HL-60/S4 treated with phorbol 12-myristate 13-acetate at 8.2 ng/mL for 4 days and 3 days (cell line): ENCODE measurements around the gene FLVCR1.
"Not testable (repeated sequence)": the region's sequence is repeated elsewhere in the genome, so short reads cannot be mapped to it uniquely, and the experiment has no call there.

Source experiments
- in situ Hi-C: fragments of 300-500 bp; cut with MboI; formaldehyde crosslinking; loops from 2 replicates; pipeline ENCODE4 v1.15.0; 2022; ENCODE audit warnings: low sequenced_read_pairs

The FLVCR1 gene

DNA sequence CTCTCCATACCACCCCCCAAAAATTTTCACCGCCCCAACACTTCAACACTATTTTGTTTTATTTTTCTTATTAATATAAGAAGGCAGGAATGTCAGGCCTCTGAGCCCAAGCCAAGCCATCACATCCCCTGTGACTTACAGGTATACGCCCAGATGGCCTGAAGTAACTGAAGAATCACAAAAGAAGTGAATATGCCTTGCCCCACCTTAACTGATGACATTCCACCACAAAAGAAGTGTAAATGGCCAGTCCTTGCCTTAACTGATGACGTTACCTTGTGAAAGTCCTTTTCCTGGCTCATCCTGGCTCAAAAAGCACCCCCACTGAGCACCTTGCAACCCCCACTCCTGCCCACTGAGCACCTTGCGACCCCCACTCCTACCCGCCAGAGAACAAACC, 56.0 kb downstream of the FLVCR1 start:
- in situ Hi-C loops, result not testable (repeated sequence)

DNA sequence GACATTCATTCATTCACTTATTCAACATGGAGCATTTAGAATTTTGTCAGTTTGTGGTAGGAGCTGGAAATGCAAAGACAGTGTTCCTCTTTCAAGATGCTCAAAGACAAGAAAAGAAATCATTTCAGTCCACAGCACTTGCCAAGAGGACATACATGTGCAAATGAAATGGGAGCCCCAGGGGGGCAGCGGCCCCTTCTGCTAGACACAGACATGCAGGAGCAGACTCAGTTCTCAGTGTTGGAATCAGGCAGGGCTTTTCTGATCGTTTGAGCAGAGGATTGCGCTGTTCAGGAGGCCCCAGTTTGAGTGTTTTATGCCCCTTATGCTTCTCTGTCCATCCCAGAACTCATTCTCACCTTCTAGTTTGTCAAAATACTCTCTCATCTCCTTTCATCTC, 56.7 kb downstream of the FLVCR1 start:
- in situ Hi-C loops, result no loop called here

DNA sequence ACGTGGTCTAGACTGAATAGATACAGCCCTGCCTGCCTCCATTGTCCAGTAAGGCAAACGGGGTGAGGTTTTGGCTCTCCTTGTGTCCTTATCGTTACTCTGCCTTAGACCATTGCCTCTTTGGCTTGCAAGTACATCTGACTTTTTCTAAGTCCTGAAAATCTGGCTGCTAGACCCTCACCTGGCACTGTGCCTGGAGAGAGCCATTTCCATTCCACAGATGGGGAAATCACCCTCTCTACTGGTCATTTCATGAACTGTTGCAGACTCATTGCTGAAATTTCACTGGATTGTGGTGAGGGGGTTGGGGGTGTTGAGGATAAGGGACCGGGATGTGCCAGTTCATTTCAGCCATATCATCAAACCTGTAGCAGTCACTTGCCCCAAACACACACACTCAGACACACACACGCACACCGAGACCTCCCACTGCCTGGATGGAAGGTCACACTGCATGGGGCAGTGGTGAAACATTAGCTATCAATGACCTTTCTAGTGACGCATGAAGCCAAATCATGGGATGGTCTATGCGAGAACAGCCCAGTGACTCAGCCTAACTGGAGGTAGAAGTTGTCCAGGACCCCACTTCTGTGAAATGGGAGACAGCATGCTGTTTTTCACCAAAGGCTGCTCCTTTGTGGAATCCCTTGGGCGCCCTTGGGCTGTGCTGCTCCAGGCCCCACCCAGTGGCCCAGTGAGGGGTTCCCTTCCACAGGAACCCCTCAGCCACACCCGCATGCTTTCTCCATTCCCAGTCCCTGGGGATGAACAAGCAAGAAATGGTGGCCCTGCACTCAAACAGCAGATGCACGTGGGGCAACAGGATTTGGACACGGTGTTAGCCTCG, 57.4 kb downstream of the FLVCR1 start:
- in situ Hi-C loops, result no loop called here

DNA sequence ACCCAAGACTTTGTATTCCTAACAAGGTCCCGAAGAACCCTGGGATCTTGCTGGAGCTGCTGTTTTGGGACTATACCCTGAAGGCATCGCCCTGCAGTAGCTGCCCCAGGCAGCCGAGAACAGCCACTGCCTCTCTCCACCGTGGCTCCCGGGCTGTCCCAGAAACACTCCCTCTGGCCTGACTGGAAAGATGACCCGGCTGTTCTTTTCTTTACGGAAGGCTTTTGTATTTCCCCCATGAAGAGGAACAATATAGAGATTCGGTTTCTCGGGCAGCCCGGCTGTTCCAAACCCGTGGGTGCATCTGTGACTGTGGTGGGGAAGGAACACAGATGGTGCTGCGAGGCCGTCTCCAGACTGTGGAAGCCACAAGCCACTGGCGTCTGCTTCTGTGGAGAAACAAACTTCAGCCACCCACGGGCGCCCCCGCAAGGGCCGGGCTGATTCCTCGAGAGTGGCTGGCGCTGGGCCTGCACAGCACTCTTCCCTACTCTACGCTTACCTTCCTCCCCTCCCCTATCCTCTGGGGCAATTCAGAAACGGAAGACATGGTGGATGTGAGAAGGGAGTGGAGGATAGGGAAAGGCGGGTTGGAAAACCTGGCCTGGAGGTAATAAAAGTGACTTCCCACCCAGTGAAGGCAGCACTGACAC, 58.5 kb downstream of the FLVCR1 start:
- in situ Hi-C loops, result no loop called here

- in situ Hi-C loops, result no loop called here
Measured at GRCh38 chr1:212917134-212917485, 59.0 kb downstream of the FLVCR1 start.

DNA sequence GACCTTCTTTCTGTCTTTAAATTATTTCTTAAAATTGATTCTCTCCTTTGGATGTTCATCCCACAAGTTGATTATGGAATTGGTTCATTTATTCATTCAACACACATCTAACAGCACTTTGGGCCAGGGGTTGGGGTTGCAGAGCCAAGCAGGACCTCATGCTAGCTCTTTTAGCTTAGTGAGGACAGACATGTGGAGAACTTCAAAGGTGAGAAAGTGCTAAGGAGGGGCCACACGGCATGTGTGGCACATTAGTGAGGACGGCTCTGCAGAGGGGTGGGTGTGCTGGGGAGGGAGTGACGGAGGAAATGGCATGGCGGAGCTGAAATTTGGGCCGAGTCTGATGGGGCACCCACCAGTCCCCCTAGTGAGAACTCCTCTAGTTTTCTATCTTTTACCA, 59.8 kb downstream of the FLVCR1 start:
- in situ Hi-C loops, result no loop called here

GRCh38 chr1:212918824-212919223, 60.7 kb downstream of the FLVCR1 start:
- in situ Hi-C loops, result no loop called here

- in situ Hi-C loops, result no loop called here
Measured at GRCh38 chr1:212920246-212920645, 62.2 kb downstream of the FLVCR1 start.

DNA sequence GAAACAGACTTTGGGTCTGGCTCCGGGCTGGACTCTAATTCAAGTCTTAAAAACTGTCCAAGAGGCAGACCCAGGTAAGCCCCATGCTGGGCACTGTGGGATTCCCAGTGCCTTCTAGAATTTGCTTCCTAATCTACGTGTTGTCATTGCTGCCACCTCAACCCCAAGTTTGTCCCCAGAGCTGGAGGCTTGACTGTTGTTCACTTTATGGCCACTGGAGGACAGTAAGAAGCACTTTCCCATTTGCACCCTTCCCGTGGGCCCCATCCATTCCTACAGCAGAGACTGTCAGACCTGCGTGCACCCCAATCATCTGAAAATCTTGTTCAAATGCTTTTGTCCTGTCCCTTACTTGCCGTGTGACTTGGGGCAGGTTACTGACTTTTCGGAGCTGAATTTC, 62.8 kb downstream of the FLVCR1 start:
- in situ Hi-C loops, result no loop called here

- in situ Hi-C loops, result no loop called here
Measured at GRCh38 chr1:212922016-212922415, 63.9 kb downstream of the FLVCR1 start.

- in situ Hi-C loops, result no loop called here
Measured at GRCh38 chr1:212926372-212926771, 68.3 kb downstream of the FLVCR1 start.

DNA sequence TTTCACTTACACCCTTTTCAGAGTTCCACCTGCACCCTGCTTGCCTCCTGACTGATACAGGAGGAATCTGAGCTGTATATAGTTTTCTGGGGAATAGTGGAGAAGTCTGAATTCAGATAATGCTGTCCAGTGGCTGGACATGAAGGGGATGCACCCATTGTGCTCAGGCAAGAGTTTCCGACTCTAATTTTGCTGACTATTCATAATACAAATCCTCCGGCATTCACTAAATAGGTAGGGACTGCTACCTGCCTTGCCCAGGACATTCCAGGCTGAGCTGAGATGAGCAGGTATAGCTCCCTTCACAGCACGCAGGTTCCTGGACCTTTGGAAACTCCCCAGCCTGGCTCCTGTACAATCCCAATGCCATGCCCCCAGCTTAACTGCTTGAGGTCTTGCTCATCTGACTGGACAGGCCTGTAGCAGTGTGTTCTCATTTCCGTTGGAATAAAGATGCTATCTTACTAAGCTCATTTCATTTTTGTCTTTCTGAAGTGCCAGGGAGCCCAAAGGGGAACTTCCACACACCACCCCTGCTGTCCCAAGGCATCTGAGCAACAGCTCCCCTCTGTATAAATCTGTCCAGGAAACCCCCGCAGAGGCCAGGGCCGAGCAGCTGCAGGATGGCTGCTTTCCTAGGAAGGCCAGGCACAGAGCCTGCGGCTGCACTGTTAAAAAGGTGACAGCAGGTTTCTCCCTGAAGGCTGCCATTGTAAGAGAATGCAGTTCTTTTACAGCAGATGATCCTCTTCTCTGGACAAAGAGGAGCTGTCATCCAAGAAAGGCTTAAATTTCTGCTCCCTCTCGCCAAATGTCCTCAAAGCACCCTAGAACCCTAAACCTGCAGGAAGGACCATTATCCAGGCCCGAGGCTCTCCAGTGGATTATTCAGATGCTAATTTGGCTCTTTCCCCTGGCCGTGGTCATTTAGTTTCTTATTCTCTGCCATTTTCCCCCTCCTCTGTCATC, 70.5 kb downstream of the FLVCR1 start:
- in situ Hi-C loops, result no loop called here

DNA sequence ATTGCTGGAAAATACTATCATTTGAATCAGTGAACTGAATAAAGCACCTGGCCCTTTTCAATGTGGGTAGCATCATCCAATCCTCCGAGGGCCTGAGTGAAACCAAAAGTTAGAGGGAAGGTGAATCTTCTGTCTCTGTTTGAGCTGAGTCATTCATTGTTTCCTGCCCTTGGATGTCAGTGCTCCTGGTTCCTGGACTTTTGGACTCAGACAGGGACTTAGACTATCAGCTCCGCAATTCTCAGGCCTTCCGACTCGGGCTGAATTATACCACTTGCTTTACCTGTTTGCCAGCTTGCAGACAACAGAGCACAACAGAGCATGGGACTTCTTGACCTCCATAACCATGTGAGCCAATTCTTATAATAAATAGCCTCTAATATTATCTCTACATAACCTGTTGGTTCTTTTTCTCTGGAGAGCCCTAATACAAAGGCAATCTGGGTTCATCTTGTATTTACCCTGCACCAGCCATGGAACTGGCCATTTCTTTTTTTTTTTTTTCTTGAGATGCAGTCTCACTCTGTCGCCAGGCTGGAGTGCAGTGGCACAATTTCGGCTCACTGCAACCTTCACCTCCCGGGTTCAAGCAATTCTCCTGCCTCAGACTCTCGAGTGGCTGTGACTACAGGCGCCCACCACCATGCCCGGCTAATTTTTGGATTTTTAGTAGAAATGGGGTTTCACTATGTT, 73.1 kb downstream of the FLVCR1 start:
- in situ Hi-C loops, result no loop called here

DNA sequence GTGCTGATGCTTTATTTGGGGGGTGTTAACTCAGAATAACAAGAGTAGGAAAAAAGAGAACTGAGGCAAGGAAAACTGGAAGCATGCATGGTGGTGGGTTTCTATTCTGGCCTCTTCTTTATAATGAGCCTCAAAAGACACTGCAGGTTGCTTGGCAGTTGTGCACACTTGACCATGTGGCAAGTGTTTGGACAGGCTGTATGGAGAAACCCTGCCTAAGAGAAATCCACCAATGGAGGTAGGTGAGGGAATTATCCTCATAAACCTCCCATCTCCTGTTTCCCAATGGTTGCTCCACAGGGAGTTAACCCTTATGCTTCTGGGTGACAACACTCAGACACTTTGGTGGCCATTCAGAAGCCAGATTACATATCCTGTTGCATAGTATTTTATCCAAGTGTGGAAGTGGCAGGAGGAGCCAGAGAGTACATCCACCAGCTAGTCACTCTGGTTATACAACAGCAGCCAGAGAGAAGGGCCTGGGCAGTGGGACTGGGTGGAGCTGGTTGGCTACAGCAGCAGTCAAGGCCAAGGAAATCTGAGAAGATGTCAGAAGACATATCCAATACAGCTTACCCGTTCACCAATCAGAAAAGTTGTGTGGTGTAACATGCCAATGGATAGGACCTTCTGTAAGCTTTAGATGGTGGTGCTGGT, 75.9 kb downstream of the FLVCR1 start:
- in situ Hi-C loops, result no loop called here

GRCh38 chr1:212935387-212935981, 77.4 kb downstream of the FLVCR1 start:
- in situ Hi-C loops, result no loop called here

GRCh38 chr1:212937034-212937433, 79.0 kb downstream of the FLVCR1 start:
- in situ Hi-C loops, result no loop called here

GRCh38 chr1:212938846-212939245, 80.8 kb downstream of the FLVCR1 start:
- in situ Hi-C loops, result no loop called here

- in situ Hi-C loops, result no loop called here
Measured at GRCh38 chr1:212941452-212941851, 83.4 kb downstream of the FLVCR1 start.

- in situ Hi-C loops, result no loop called here
Measured at GRCh38 chr1:212942679-212943392, 84.8 kb downstream of the FLVCR1 start.
